Panc1 (cell line): ENCODE measurements around the gene PLPP4. TPM values are rescaled to one million over a fixed set of nuclear protein-coding genes. Genes with fewer than 3 reads are reported as not detected.

Experiments used
- ATAC-seq: fragments of 200-7000 bp; cut with Tn5 transposase; 2 replicates; pipeline ENCODE4 v1.9.1; 2020; ENCODE audit warnings: mild to moderate bottlenecking, moderate library complexity
- BruUV-seq: library from RNA; stranded (reverse); fragments of 400-500 nt; replicated peaks from 2 replicates; lab custom pipeline; 2021; lab: Mats Ljungman, UMichigan
- CTCF ChIA-PET: fragments of 300-600 bp; sonication (Branson Sonifier 250); formaldehyde crosslinking; loops from one replicate; lab custom pipeline; 2022; ENCODE audit warnings: antibody characterized with exemption; lab: Charles Lee
- POLR2A ChIA-PET: fragments of 300-600 bp; sonication (Branson Sonifier 250); formaldehyde crosslinking; loops from one replicate; lab custom pipeline; 2022; ENCODE audit warnings: antibody characterized with exemption; lab: Charles Lee
- DNase-seq: peaks from one replicate; pipeline ENCODE4 v3.0.0-alpha.2; 2010; ENCODE audit warnings: low read depth, low spot score
- H3K27ac ChIP-seq: 2 replicates; pipeline ENCODE4 v1.5.1; 2011; ENCODE audit warnings: mild to moderate bottlenecking, low read length, inconsistent platforms
- H3K27me3 ChIP-seq: fragments of 200-500 bp; sonication (Bioruptor generic); 2 replicates; pipeline ENCODE4 v1.6.0; 2014; ENCODE audit warnings: low read length, inconsistent platforms; ENCODE audit not compliant: control insufficient read depth, insufficient read depth
- H3K36me3 ChIP-seq: fragments of 200-500 bp; sonication (Bioruptor generic); 2 replicates; pipeline ENCODE4 v1.5.1; 2014; ENCODE audit warnings: inconsistent platforms, mild to moderate bottlenecking, low read length, moderate library complexity; ENCODE audit not compliant: control insufficient read depth, insufficient read depth
- H3K4me1 ChIP-seq: 2 replicates; pipeline ENCODE4 v1.5.1; 2011; ENCODE audit warnings: inconsistent platforms, mild to moderate bottlenecking, low read length, moderate library complexity; ENCODE audit not compliant: control insufficient read depth, insufficient read depth
- H3K4me3 ChIP-seq, 2 experiments: 2 replicates each; pipeline ENCODE4 v1.5.1; 2011 to 2012; ENCODE audit warnings: low read depth in 2 of 2, low read length in 2 of 2, mild to moderate bottlenecking in 2 of 2, inconsistent platforms in 1 of 2, moderate library complexity in 1 of 2
- H3K9me3 ChIP-seq: fragments of 200-500 bp; sonication (Bioruptor generic); 2 replicates; pipeline ENCODE4 v1.5.1; 2014; ENCODE audit warnings: low read depth, mild to moderate bottlenecking, inconsistent platforms, low read length, moderate library complexity; ENCODE audit not compliant: control insufficient read depth, insufficient read depth
- POLR2AphosphoS5 ChIP-seq: IDR thresholded peaks from 2 replicates; pipeline ENCODE4 v1.6.1; 2012; ENCODE audit warnings: mild to moderate bottlenecking, low read depth, low read length, moderate library complexity
- SIN3A ChIP-seq: IDR thresholded peaks from 2 replicates; pipeline ENCODE4 v1.6.1; 2012; ENCODE audit warnings: low read depth, mild to moderate bottlenecking, low read length, moderate library complexity, borderline replicate concordance; ENCODE audit not compliant: insufficient read depth
- TCF7L2 ChIP-seq: IDR thresholded peaks from 2 replicates; pipeline ENCODE4 v1.6.1; 2011; ENCODE audit warnings: mild to moderate bottlenecking, low read depth, low read length, inconsistent platforms
- in situ Hi-C: cut with HindIII; loops from 2 replicates; pipeline ENCODE4 v1.10.0; 2016; ENCODE audit warnings: low sequenced_read_pairs, low pct_unique_long_range_greater_than_20kb
- intact Hi-C: fragments of 100-400 bp; cut with micrococcal nuclease; formaldehyde crosslinking; loops from one replicate; pipeline ENCODE4 v1.10.0; 2022; ENCODE audit not compliant: unreplicated experiment
- total RNA-seq: library from RNA; stranded (reverse); gene quantifications from one replicate; pipeline ENCODE4 v1.2.1, GENCODE V29; 2021; ENCODE audit not compliant: unreplicated experiment
- TF ChIP-seq, protein P1 (sequence below), 2 experiments: IDR thresholded peaks; 2 replicates each; pipeline ENCODE4 v1.6.1; 2011 to 2012; ENCODE audit warnings: low read depth in 2 of 2, control low read depth in 1 of 2, low read length in 1 of 2, mild to moderate bottlenecking in 1 of 2, moderate library complexity in 1 of 2; ENCODE audit not compliant: insufficient read depth in 1 of 2
- TF ChIP-seq, protein P2 (sequence below): fragments of 450-650 bp; IDR thresholded peaks from 2 replicates; pipeline ENCODE4 v1.5.1; 2017; ENCODE audit warnings: mild to moderate bottlenecking

The PLPP4 gene
- total RNA-seq, 1 experiment from 2014 or later, result 0.18 TPM

DNA sequence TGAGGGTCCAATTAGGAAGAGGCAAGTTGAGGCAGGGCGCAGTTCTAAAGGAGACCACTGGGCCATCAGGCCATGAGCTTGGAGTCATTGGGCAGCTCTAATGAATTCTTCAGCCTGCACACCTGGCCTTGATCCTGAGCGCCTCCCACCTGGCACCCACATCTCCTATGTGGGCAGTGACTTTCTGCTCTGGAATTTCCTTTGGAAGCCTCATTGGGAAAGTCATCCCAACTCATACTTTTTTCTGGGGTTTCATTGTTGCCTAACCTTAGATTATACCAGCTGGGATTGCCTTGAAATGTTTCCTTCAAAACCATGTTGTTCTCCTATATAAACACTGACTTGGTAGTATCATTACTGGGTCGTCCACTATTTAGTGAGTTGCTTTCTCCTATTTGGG is 54.1 kb downstream of the PLPP4 start:
- in situ Hi-C loops, result no loop called here
- ATAC-seq, result no peak
- Histone ChIP-seq H3K27me3 (peaks cover 7% of the 10 kb centered on the region; the same call in 1 of the 2 replicates), H3K4me1 (no peaks in the 10 kb centered on the region), H3K27ac (no peak overlapping the region), H3K9me3 (no peaks in the 10 kb centered on the region), H3K4me3 (no peak overlapping the region), H3K36me3 (no peaks in the 10 kb centered on the region)
- CTCF ChIA-PET, result interaction anchor here (0.7 kb wide), 1 partner anchor 104 kb away, joined by 3 read pairs; no protein-coding TSS in a partner anchor
- TF ChIP-seq, protein P1, sequence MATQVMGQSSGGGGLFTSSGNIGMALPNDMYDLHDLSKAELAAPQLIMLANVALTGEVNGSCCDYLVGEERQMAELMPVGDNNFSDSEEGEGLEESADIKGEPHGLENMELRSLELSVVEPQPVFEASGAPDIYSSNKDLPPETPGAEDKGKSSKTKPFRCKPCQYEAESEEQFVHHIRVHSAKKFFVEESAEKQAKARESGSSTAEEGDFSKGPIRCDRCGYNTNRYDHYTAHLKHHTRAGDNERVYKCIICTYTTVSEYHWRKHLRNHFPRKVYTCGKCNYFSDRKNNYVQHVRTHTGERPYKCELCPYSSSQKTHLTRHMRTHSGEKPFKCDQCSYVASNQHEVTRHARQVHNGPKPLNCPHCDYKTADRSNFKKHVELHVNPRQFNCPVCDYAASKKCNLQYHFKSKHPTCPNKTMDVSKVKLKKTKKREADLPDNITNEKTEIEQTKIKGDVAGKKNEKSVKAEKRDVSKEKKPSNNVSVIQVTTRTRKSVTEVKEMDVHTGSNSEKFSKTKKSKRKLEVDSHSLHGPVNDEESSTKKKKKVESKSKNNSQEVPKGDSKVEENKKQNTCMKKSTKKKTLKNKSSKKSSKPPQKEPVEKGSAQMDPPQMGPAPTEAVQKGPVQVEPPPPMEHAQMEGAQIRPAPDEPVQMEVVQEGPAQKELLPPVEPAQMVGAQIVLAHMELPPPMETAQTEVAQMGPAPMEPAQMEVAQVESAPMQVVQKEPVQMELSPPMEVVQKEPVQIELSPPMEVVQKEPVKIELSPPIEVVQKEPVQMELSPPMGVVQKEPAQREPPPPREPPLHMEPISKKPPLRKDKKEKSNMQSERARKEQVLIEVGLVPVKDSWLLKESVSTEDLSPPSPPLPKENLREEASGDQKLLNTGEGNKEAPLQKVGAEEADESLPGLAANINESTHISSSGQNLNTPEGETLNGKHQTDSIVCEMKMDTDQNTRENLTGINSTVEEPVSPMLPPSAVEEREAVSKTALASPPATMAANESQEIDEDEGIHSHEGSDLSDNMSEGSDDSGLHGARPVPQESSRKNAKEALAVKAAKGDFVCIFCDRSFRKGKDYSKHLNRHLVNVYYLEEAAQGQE (IDR thresholded peaks at IDR 0.05; ENCODE audit: insufficient read depth in 1 of 2, low read depth in 2 of 2, low read length in 1 of 2), result no peak
- TF ChIP-seq TCF7L2 (no peak), SIN3A (no peak), POLR2AphosphoS5 (no peak)
- TF ChIP-seq, protein P2, sequence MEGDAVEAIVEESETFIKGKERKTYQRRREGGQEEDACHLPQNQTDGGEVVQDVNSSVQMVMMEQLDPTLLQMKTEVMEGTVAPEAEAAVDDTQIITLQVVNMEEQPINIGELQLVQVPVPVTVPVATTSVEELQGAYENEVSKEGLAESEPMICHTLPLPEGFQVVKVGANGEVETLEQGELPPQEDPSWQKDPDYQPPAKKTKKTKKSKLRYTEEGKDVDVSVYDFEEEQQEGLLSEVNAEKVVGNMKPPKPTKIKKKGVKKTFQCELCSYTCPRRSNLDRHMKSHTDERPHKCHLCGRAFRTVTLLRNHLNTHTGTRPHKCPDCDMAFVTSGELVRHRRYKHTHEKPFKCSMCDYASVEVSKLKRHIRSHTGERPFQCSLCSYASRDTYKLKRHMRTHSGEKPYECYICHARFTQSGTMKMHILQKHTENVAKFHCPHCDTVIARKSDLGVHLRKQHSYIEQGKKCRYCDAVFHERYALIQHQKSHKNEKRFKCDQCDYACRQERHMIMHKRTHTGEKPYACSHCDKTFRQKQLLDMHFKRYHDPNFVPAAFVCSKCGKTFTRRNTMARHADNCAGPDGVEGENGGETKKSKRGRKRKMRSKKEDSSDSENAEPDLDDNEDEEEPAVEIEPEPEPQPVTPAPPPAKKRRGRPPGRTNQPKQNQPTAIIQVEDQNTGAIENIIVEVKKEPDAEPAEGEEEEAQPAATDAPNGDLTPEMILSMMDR, result no peak
- no peak for DNase-seq
- intact Hi-C loops, result no loop called here
- POLR2A ChIA-PET, result no interaction called here
- no TSS peak for BruUV-seq

DNA sequence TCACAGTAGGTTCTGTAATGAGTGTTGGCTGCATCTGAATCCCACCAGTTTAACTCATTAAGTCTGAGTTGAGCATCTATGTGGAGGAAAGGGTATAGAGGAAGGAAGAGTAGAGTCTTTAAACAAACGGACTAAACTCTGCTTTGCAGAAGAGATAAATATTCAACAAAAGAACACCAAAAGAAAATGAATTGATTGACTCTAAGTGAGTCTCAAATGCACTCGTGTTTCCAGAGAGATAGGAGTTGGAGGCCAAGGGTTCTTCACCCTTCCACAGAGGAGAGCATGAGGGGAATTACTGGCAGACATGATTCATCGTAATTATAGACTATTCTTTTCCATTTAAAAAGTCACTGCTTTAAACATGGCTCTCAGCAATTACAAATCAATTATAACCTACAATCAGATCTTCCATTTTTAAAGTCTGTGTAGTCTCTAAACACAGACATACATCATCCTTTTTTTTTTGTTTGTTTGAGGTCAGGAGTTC is 56.3 kb downstream of the PLPP4 start:
- ChIA-PET CTCF (no interaction called here), POLR2A (no interaction called here)
- Histone ChIP-seq H3K27ac (no peak overlapping the region), H3K9me3 (no peaks in the 10 kb centered on the region), H3K4me1 (no peaks in the 10 kb centered on the region), H3K36me3 (no peaks in the 10 kb centered on the region), H3K4me3 (no peak overlapping the region), H3K27me3 (peaks cover 12% of the 10 kb centered on the region; the same call in 1 of the 2 replicates)
- DNase-seq (no peak), ATAC-seq (no peak)
- intact Hi-C loops (no loop called here), in situ Hi-C loops (no loop called here)
- no TSS peak for BruUV-seq
- no peak for TF ChIP-seq TCF7L2
- TF ChIP-seq, protein P1 (IDR thresholded peaks at IDR 0.05; ENCODE audit: insufficient read depth in 1 of 2, low read depth in 2 of 2, low read length in 1 of 2), result no peak
- TF ChIP-seq POLR2AphosphoS5, result no peak
- TF ChIP-seq SIN3A, result no peak
- TF ChIP-seq, protein P2, result no peak
